HG02610 (cell line): ENCODE results near the gene TPD52L2.
"Not testable (repeated sequence)": the region's sequence is repeated elsewhere in the genome, so short reads cannot be mapped to it uniquely, and the experiment has no call there.

Source experiments
- ATAC-seq: cut with Tn5 transposase; IDR thresholded peaks from one replicate; pipeline ENCODE4 v1.9.1; 2021; ENCODE audit warnings: mild to moderate bottlenecking, moderate library complexity; ENCODE audit not compliant: unreplicated experiment

TPD52L2 gene

GRCh38 chr20:63855363-63856097 is 9.5 kb upstream of the TPD52L2 start:
- no peak for ATAC-seq

GRCh38 chr20:63856098-63856511 is 9.0 kb upstream of the TPD52L2 start:
- ATAC-seq: no peak

GRCh38 chr20:63857764-63858392 is 7.2 kb upstream of the TPD52L2 start:
- ATAC-seq: no peak

GRCh38 chr20:63858393-63859165 is 6.5 kb upstream of the TPD52L2 start:
- no peak for ATAC-seq

- ATAC-seq: no peak
These were observed 5.8 kb upstream of the TPD52L2 start for GRCh38 chr20:63859166-63859699.

- no peak for ATAC-seq
These were observed 4.6 kb upstream of the TPD52L2 start for GRCh38 chr20:63860325-63861051.

- no peak for ATAC-seq
These were observed 3.6 kb upstream of the TPD52L2 start, which contains the start of gene ABHD16B for GRCh38 chr20:63861365-63861934. TSS of gene ABHD16B (plus strand) at chr20:63861498. CDS start at chr20:63861541, 43 bp downstream.

GRCh38 chr20:63861981-63862901 is 2.8 kb upstream of the TPD52L2 start:
- ATAC-seq: no peak

- no peak for ATAC-seq
These were observed 1.9 kb upstream of the TPD52L2 start for GRCh38 chr20:63863021-63863797.

- ATAC-seq: peak; percentile 59
These were observed 1.1 kb upstream of the TPD52L2 start for GRCh38 chr20:63863798-63864544.

GRCh38 chr20:63864545-63864977 is 509 bp upstream of the TPD52L2 start:
- ATAC-seq: no peak

GRCh38 chr20:63867042-63867441 is 2.0 kb downstream of the TPD52L2 start:
- ATAC-seq: not testable (repeated sequence)

GRCh38 chr20:63868264-63868663 is 3.2 kb downstream of the TPD52L2 start:
- ATAC-seq: no peak

GRCh38 chr20:63873477-63873971 is 8.5 kb downstream of the TPD52L2 start:
- no peak for ATAC-seq

GRCh38 chr20:63874241-63874640 is 9.2 kb downstream of the TPD52L2 start:
- not testable (repeated sequence) for ATAC-seq

GRCh38 chr20:63876489-63877036 is 11.5 kb downstream of the TPD52L2 start:
- no peak for ATAC-seq

- ATAC-seq: no peak
These were observed 12.8 kb downstream of the TPD52L2 start for GRCh38 chr20:63877755-63878470.
